ENCODE measurements around the gene CHN2.
"Not testable (repeated sequence)": the region's sequence is repeated elsewhere in the genome, so short reads cannot be mapped to it uniquely, and the experiment has no call there.

The CHN2 gene

DNA sequence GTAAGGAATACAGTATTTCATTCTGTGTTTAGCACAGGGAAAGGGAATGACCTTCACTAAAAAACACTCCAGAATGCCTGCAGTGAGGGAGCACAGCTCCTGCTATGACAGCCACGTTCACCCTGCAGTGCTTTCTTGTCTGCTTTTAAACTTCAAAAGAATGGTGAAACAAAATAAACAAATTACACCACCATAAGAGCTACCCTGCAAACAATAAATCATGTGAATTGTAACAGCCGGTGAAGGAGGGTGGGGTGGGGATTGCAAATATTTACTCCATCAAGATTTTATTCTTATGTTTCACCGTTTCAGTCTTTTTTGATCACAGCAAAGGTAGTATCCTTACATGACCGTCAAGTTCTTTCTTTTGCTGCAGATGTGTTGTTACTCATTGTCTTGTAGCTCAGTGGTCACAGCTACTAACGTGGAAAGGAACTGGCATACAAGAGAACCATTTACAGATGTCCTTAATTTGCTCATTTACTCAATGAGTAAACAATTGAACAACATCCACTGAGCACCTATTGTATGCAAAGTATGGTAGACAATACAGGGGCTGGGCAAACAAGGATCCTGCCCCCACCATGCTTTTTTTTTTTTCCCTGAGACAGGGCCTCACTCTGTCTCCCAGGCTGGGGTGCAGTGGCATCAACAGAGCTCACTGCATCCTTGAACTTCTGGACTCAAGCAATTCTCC lies 4.1 kb upstream of the CHN2 start:
- no peak for DNase-seq

DNA sequence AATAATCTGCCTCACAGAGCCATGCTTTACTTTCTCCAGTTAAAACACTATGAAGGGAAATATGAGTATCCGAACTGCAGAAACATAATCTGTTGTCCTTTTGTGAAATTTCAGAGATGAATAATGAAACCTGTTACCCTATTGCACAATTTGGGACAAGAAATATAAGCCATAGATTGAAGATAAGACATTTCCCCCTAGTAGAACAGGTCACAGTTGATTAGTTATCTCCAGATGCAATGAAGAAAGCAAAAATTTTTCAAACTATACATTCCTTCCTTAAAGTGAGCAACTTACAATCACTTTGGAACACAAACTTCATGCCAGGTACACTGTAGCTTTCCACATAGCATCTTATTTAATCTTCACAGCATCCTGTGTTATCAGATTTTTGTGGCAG lies 2.3 kb upstream of the CHN2 start:
- no peak for DNase-seq

DNA sequence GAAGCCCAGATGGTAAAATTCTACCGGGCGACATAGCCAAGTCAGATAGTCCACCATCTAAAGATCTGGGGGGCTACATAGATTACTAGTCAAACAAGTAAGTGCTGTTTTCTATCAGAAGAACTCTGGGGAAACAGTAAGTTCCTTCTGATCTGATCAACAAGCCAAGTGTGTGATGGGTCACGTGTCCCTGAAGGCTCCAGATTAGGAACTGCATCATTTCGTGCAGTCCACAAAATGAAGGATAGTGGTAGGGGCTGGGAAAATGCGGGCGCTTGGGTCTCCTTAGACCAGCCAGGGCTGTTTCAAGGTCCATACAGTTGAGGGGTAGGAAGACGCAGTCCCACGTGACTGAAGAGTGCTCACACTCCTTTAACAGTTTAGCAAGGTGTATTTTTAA lies 1.8 kb upstream of the CHN2 start:
- DNase-seq = no peak

DNA sequence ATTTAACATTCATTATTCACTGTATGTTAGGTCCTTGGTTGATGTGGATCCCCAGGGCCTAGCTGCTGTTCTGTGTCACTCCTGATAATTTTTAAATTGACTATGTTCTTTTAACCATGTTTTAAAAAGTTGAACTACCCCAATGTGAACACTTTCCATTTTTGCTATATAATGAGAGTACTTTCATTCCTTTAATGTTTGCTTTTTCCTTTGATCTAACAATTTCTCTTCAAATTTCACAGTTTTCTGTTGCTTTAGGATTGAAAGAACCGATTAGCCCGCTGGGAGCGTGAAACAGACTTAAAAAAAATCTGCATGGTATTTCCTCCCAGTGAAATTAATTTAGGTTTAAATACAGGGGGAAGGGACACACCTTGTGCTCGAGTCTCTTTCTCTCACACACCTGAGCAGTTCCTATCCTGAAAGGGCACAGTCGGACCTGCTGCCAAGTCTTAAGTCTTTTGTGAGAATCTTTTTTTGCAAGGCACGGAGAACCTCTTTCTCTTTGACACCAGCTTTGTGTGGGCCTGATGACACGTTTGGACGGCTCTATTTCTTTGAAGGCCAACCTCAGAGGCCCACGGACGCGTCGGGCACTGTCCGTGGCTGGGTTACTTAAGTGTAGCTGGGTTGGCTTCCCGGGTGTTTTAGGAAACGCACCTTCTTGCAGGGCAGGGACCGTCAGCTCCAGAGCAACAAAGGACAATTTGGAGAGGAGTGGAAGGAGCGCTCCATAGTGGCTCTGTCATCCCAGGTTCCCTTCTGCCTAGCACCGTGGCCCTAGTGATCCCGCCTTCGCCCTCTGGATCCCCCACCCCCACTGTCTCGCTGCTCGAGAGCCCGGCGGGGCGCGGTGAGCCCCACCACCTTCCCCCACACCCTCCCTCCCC lies 1.0 kb upstream of the CHN2 start:
- no peak for DNase-seq

DNA sequence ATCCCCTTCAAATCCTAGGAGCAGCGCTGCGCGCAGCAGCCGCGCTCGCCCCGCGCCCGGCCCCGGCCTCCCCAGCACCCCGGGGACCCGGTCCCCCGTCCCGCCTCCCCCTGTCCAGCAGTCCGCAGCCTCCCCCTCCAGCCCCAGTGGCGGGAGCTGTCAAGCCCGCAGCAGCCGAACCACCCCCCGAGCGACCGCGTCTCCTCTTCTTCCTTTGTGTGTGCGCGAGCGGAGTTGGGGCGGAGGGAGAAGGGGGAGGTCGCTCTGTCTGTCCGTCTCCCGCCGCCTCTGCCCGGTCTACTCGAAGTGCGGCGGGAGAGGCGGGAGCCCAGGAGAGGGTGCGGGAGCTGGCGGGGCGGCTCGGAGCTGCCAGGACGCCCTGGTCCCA lies 375 bp upstream of the CHN2 start:
- DNase-seq = no peak

DNA sequence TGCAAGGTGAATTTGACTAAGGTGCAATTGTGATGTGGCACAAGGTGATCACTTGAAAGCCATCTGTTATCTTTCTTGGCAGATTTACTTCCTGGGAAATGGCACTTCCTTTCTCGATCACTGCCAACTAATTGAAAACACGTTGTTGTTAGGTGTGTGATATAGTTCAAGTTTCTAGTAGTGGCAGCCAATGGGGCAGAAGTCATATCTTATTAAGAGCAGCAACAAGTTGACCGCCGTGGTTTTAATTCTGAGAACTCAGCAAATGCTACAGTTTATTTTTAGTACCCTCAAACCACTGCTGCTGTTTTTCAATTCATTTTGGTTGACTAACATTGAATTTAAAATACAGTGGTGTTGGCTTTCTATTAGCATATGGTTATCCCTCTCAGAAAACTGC lies 1.6 kb downstream of the CHN2 start:
- no peak for DNase-seq

GRCh38 chr7:29196971-29197595 lies 2.5 kb downstream of the CHN2 start:
- DNase-seq = no peak

DNA sequence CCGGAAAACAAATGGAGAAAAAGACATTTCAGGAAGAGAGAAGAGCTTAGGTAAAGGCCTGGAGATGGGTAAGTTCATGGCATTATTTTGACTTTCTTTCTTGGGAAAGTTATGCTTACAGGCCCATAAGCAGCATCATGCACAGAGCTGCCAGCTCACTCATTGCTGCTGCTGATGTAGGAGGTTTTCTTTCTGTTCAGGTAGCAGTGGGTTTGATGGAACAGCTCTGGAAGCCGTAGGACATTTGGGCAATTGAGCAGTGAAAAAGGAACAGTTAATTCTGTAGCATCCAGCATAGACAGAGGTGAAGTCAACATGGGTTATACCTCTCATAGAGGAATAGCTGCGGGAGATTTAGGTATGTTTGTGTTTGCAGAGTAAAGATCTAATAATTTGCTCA lies 3.3 kb downstream of the CHN2 start:
- DNase-seq = no peak

DNA sequence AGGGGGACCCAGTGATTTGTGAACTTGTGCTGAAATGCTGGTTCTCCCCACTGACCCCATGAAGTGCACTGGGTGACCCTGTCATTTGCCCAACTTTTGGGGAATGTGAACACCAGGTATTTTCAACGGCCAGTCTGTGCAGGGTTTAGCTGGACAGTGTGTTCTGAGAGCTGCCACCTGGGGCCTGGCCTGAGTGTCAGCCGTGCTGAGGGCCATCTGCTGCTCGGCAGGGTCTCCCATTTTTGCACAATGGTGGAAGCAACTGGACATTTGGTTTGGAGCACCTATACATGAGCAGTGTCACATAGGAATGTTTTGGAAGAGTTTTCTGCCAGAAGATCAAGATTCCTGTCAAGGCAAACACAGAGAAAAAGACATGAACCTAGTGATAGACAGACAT lies 5.2 kb downstream of the CHN2 start:
- no peak for DNase-seq

GRCh38 chr7:29202651-29203069 lies 8.1 kb downstream of the CHN2 start:
- DNase-seq = no peak

DNA sequence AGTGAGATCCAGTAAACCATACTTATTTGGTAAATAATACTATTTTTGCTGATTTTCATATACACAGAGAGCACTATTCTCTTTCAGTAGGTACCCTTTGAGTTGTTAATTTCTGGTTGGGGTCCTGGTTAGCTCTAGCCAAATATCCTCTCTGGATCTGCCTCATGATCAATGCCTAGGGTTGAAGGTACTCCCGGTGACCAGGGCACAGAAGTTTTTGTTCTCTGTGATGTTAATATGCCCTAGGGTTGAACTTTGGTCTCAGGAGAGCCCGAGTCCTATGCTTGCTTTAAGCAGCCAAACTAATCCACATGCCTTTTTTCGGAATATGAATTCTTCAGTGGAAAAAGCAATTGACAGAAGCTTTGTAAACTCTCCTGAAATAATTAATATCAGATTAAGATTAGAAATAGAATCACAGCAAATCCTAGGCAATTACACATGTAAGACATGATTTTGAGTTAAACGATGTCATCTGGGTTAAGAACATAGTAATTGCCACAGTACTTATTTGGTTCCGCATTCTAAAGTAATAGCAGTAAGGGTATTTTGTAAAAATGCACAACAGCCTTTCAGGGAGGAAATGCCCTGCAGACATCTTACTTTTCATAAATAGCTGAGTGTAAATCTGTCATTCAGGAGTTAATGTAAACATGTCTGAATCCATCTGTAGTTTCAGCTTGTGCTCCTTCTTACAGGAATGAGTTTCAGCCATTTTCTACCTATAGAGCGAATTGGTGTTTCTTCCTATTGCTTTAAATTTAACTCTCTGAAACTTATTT lies 10.1 kb downstream of the CHN2 start:
- DNase-seq = no peak

DNA sequence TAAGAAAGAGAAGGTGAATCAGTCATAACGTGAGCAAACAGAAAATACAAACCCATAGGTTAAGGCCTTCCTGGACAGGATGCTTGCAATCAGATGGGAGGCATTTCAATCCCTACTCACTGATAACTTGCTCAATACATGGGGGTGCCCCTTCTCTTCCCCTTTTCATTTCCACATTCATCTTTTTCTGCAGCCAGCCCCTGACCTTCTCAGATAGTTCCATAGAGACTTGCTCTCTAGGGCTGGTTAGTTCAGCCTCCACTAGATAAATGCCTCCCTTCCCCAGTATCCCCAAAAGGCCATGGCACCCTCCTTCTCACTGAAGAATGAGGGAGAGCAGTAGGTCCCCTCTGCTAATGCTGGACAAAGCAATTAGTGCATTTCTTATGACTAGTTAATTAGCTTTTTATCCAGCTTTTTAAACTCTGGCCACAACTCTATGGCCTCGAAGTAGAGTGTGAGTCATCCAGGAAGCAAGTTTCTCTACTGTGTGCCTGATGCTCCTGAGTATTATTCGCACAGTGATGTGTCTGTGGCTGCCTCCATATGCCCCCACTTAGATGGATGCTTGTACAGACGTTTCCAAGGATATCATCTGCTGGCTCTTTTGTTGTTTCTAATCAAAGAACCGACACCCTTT lies 12.7 kb downstream of the CHN2 start:
- no peak for DNase-seq

DNA sequence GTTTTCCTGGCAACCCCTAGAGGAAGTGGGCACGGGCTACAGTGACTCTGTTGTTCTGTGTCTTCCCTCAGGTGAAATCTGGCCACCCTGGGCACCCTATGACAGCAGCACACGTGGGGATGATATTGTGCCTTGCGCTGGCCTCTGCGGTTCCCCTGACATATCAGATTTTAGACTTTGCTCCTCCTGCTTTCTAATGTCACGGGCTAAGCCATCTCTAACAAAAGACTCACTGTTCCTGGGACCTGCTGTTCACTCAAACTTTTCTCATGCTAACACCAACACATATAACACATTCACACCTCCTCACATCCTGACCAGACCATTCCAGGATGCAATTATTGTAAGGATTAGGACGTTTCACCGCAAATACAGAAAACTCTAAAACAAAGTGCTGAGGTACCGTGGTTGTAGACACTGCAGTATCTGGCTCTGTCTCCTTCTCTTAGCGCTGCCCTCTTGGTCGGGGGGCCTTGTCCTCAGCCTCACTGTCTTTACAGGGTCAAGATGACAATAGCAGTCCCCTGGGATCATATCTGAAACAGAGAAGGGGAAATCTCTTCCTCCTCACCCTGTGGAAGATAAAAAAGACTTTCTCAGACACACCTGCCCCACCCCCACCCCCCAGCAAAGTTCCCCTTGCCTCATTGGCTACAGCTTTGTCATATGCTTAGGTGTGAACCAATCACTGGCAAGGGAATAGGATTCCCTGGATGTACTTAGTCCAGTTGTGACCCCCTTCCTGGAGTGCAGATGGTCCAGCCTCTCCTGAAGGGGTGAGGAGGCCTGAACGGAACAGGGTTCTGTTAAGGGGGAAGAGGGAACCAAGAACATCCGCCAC lies 14.1 kb downstream of the CHN2 start:
- no peak for DNase-seq

- DNase-seq = no peak
These were observed 15.2 kb downstream of the CHN2 start for GRCh38 chr7:29209745-29210144.

GRCh38 chr7:29212736-29213135 lies 18.2 kb downstream of the CHN2 start:
- DNase-seq = not testable (repeated sequence)

DNA sequence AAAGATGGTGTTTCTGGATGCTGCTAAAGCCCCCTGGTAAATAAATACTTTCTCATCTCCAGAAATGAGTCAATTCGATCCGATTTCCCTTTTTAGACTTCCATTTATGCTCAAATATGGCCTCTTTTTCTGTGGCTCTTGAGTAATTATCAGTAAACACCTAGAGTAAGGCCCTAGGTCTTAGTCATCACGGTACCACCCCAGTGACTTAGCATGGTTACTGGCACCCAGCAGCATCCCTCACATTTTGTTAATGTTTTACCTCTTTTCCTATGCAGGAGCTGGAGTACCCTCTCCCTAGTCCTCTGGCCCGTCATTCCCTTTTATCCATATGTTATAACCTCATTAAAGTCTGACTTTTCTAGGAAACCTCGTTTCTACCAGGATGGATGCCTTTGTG lies 19.5 kb downstream of the CHN2 start:
- no peak for DNase-seq

- no peak for DNase-seq
These were observed 20.2 kb downstream of the CHN2 start for GRCh38 chr7:29214816-29215215.

DNA sequence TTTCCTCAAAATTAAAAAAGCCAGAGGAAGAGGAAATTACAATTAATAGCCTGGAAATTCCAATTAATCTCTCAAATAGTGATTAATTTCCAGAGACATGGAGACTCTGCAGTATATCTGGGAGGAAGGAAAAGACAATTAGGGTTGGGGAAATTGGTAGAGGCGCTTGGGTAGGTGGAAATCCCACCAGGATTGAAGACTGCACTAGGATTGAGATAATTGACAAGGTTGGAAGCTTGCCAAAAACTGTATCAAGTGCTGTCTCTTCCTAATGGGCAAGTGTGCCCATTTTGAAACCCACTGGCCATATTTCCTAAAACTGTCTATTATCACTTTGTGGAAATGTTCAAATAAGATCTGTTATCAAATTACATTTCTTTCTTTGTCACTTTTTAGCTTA lies 21.6 kb downstream of the CHN2 start:
- no peak for DNase-seq

- DNase-seq = no peak
These were observed 22.5 kb downstream of the CHN2 start for GRCh38 chr7:29217113-29217512.

DNA sequence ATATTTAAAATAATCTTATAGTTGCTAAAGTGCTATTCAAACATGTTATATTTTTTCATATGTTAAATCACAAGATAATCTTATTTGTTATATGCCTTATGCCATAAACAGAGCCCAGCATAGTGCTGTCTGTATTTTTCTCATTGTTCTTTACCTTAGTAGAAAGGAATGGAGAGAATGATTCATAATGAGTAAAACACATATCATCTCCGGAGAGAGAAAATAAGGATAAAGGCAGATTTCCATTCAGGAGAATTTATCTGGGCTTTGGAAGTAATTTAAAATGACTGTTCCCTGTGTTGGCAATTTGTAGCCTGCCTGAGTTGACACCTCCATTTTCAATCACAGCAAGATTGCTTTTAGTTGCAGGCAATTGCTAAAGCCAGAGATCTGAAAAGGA lies 30.2 kb downstream of the CHN2 start:
- no peak for DNase-seq

DNA sequence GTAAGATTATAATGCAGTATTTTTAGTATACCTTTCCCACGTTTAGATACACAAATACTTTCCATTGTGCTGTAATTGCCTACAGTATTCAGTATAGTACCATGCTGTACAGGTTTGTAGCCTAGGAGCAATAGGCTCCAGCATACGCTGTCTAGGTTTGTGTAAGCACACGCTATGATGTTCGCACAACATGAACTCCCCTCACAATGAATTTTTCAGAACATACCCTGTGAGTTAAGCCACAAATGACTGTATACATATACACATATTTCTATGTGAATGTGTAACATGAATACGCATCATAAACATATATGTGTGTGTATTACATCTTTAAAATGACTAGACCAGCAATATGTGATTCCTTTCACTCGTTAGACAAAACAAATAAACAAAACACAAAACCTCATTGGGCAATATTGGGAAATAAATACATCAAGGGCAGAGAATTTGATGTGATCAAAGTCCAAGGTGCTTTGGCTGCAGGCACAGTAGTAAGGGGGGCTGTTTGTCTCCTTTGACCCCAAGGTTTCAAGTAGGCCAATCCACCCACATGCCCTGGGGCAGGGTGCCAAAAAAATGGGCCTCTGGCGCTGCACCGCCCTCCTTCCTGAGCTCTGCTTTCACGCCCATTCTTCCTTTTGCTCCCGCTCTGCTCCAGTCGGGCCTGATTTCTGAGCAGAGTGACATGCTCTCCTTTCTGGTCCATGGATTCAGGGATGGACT lies 33.9 kb downstream of the CHN2 start:
- no peak for DNase-seq

Data from midbrain (tissue), 1 donor.